Measurements from ENCODE around the gene MMP1. TPM values are rescaled to one million over a fixed set of nuclear protein-coding genes. Genes with fewer than 3 reads are reported as not detected.

MMP1 gene
- total RNA-seq, 2 experiments from 2014 or later = not detected

DNA sequence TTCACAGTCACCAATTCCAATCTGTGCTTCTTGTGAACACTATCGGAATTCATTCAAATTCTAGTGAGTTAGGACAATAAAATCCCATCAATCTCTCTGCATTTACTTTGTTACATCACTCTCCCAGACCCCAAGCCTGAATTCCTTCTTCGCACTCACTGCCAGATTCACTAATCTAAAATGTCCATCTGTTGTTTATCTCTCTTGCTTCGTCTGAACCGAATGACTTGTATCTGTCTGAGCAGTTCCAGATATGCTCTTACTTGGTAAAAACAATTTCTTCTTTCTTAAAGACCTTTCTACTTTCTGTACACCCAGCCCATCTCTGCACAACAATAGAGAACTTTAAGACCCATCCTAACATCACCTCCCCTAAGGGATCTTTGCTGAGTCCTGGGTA lies 24.6 kb downstream of the MMP1 start:
- Mint-ChIP-seq H3K4me1 (ENCODE audit: low read depth) (no peaks in the 10 kb centered on the region), H3K9me3 (no peaks in the 10 kb centered on the region), H3K36me3 (no peaks in the 10 kb centered on the region), H3K27ac (no peak overlapping the region), H3K4me3 (no peak overlapping the region), H3K27me3 (peaks cover 5% of the 10 kb centered on the region)
- DNase-seq = no peak
- intact Hi-C loops (cut with micrococcal nuclease) = no loop called here
- CTCF ChIA-PET = no interaction called here
- POLR2A ChIA-PET = no interaction called here

- no peak overlapping the region for H3K4me3 Mint-ChIP-seq
- no peak overlapping the region for H3K27ac Mint-ChIP-seq
- no peaks in the 10 kb centered on the region for H3K4me1 Mint-ChIP-seq (ENCODE audit: low read depth)
- DNase-seq = no peak
- intact Hi-C loops (cut with micrococcal nuclease) = no loop called here
- H3K9me3 Mint-ChIP-seq = no peaks in the 10 kb centered on the region
- ChIA-PET POLR2A (no interaction called here), CTCF (no interaction called here)
- peaks cover 7% of the 10 kb centered on the region for H3K27me3 Mint-ChIP-seq
- H3K36me3 Mint-ChIP-seq = no peaks in the 10 kb centered on the region
These were observed 26.6 kb downstream of the MMP1 start for GRCh38 chr11:102771351-102771750.

GRCh38 chr11:102770191-102770590 lies 27.8 kb downstream of the MMP1 start:
- H3K4me3 Mint-ChIP-seq = no peak overlapping the region
- DNase-seq = no peak
- no peaks in the 10 kb centered on the region for H3K36me3 Mint-ChIP-seq
- intact Hi-C loops (cut with micrococcal nuclease) = no loop called here
- H3K27me3 Mint-ChIP-seq = peaks cover 7% of the 10 kb centered on the region
- CTCF ChIA-PET = no interaction called here
- H3K9me3 Mint-ChIP-seq = no peaks in the 10 kb centered on the region
- H3K4me1 Mint-ChIP-seq (ENCODE audit: low read depth) = no peaks in the 10 kb centered on the region
- POLR2A ChIA-PET = no interaction called here
- H3K27ac Mint-ChIP-seq = no peak overlapping the region

GRCh38 chr11:102767800-102768199 lies 30.2 kb downstream of the MMP1 start:
- CTCF ChIA-PET = no interaction called here

GRCh38 chr11:102763440-102763839 lies 34.5 kb downstream of the MMP1 start:
- peaks cover 7% of the 10 kb centered on the region for H3K27me3 Mint-ChIP-seq
- H3K9me3 Mint-ChIP-seq = no peaks in the 10 kb centered on the region
- POLR2A ChIA-PET = no interaction called here
- no peak overlapping the region for H3K4me3 Mint-ChIP-seq
- H3K4me1 Mint-ChIP-seq (ENCODE audit: low read depth) = peaks cover 2% of the 10 kb centered on the region
- intact Hi-C loops (cut with micrococcal nuclease) = no loop called here
- H3K27ac Mint-ChIP-seq = no peak overlapping the region
- no peaks in the 10 kb centered on the region for H3K36me3 Mint-ChIP-seq
- CTCF ChIA-PET = no interaction called here
- DNase-seq = no peak

More at GRCh38 chr11:102767800-102768199, 30.2 kb downstream of the MMP1 start:
- no peak for DNase-seq
- H3K36me3 Mint-ChIP-seq = no peaks in the 10 kb centered on the region
- no peaks in the 10 kb centered on the region for H3K4me1 Mint-ChIP-seq (ENCODE audit: low read depth)
- POLR2A ChIA-PET = no interaction called here
- intact Hi-C loops (cut with micrococcal nuclease) = no loop called here
- H3K9me3 Mint-ChIP-seq = no peaks in the 10 kb centered on the region
- no peak overlapping the region for H3K4me3 Mint-ChIP-seq
- no peak overlapping the region for H3K27ac Mint-ChIP-seq
- H3K27me3 Mint-ChIP-seq = peaks cover 7% of the 10 kb centered on the region

DNA sequence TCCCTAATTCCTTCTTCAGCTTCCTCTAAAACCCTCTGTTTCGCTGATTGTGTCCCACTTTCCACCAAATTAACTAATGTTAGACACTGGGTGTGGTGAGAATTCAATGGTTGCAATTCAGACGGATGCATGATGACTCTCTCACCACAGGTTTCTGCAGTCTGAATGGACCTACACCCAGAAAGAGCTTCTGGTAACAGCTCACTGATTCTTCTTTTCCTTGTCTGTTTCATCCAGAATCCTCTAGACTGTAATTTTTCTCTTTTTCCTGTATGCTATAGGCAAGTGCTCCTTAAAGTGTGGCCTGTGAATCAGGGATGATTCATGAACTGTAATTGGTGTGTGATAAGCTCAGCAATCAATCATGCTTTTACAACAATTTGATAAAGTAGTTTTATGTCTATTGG lies 35.6 kb downstream of the MMP1 start:
- Mint-ChIP-seq H3K27me3 (peaks cover 7% of the 10 kb centered on the region), H3K4me3 (no peak overlapping the region), H3K36me3 (no peaks in the 10 kb centered on the region), H3K4me1 (ENCODE audit: low read depth) (peaks cover 2% of the 10 kb centered on the region), H3K27ac (no peak overlapping the region), H3K9me3 (no peaks in the 10 kb centered on the region)
- intact Hi-C loops (cut with micrococcal nuclease) = no loop called here
- no peak for DNase-seq
- ChIA-PET CTCF (no interaction called here), POLR2A (no interaction called here)

- ChIA-PET CTCF (no interaction called here), POLR2A (no interaction called here)
- Mint-ChIP-seq H3K4me3 (no peak overlapping the region), H3K36me3 (no peaks in the 10 kb centered on the region), H3K27ac (no peak overlapping the region), H3K27me3 (peaks cover 7% of the 10 kb centered on the region), H3K4me1 (ENCODE audit: low read depth) (peaks cover 2% of the 10 kb centered on the region), H3K9me3 (no peaks in the 10 kb centered on the region)
- no peak for DNase-seq
- intact Hi-C loops (cut with micrococcal nuclease) = no loop called here
These were observed 36.2 kb downstream of the MMP1 start for GRCh38 chr11:102761646-102762238.

DNA sequence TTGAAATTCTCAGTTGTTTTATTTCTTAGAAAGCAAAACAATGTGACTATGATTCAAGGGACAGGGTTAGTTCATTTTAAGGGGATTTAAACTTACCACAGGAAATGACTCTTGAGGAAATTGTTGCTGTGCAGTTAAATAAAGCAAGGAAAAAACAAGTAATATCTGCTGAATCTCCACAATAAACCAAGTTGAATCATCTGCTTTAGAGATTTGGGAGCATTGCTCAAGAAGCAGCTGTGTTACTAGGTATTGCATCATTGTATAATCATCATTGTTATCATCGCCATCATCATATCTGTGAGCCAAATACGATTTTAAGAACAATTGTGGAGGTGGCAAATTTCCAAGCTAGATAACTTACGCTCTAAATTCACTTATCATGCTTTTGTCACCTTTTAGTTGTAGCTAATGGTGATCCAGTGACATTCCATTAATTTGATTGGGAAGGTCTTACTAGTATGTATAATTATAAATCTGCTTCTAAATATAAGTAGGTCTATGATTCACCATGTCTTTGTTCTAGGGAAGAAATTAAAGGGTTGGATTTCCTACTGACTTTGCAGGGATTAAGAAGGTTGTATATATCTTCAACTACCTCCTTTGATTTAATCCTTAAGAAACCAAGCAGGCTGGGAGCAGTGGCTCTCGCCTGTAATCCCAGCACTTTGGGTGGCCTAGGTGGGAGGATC lies 37.5 kb downstream of the MMP1 start:
- intact Hi-C loops (cut with micrococcal nuclease) = no loop called here
- Mint-ChIP-seq H3K4me1 (ENCODE audit: low read depth) (peaks cover 2% of the 10 kb centered on the region), H3K36me3 (no peaks in the 10 kb centered on the region), H3K27ac (no peak overlapping the region), H3K4me3 (no peak overlapping the region), H3K27me3 (peaks cover 10% of the 10 kb centered on the region), H3K9me3 (no peaks in the 10 kb centered on the region)
- DNase-seq = no peak
- CTCF ChIA-PET = no interaction called here
- POLR2A ChIA-PET = no interaction called here

- peaks cover 2% of the 10 kb centered on the region for H3K4me1 Mint-ChIP-seq (ENCODE audit: low read depth)
- peaks cover 14% of the 10 kb centered on the region for H3K27me3 Mint-ChIP-seq
- H3K27ac Mint-ChIP-seq = no peak overlapping the region
- no peaks in the 10 kb centered on the region for H3K36me3 Mint-ChIP-seq
- intact Hi-C loops (cut with micrococcal nuclease) = no loop called here
- H3K9me3 Mint-ChIP-seq = no peaks in the 10 kb centered on the region
- ChIA-PET CTCF (no interaction called here), POLR2A (no interaction called here)
- no peak overlapping the region for H3K4me3 Mint-ChIP-seq
- no peak for DNase-seq
These were observed 40.0 kb downstream of the MMP1 start for GRCh38 chr11:102757823-102758549.

DNA sequence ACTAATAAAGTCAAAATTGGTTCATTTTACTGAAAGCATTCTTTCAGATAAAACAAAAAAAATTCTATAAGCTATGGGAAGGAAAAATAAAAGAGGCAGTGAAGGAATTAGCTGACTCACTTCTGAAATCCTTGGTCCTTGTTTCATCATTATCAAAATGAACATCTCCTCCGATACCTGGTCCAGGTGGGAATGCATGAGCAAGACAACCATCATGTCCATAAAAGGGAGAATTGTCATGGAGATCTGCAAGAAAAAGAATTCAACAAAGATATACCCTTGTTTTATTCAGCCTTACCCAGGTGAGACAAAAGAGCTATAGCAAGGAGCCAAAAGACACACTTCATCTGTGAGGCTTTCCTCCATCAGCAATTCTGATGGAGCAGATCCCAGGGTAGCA lies 44.7 kb downstream of the MMP1 start:
- DNase-seq = no peak
- intact Hi-C loops (cut with micrococcal nuclease) = no loop called here
- Mint-ChIP-seq H3K4me1 (ENCODE audit: low read depth) (no peaks in the 10 kb centered on the region), H3K36me3 (no peaks in the 10 kb centered on the region), H3K27me3 (peaks cover 17% of the 10 kb centered on the region), H3K27ac (no peak overlapping the region), H3K9me3 (no peaks in the 10 kb centered on the region), H3K4me3 (no peak overlapping the region)
- CTCF ChIA-PET = no interaction called here
- POLR2A ChIA-PET = no interaction called here

GRCh38 chr11:102751673-102752072 lies 46.3 kb downstream of the MMP1 start:
- H3K4me1 Mint-ChIP-seq (ENCODE audit: low read depth) = no peaks in the 10 kb centered on the region
- peaks cover 2% of the 10 kb centered on the region for H3K9me3 Mint-ChIP-seq
- intact Hi-C loops (cut with micrococcal nuclease) = no loop called here
- DNase-seq = no peak
- no peak overlapping the region for H3K4me3 Mint-ChIP-seq
- H3K27ac Mint-ChIP-seq = no peak overlapping the region
- ChIA-PET POLR2A (no interaction called here), CTCF (no interaction called here)
- peaks cover 18% of the 10 kb centered on the region for H3K27me3 Mint-ChIP-seq
- H3K36me3 Mint-ChIP-seq = no peaks in the 10 kb centered on the region

- Mint-ChIP-seq H3K27ac (no peak overlapping the region), H3K9me3 (peaks cover 2% of the 10 kb centered on the region), H3K4me3 (no peak overlapping the region), H3K36me3 (no peaks in the 10 kb centered on the region), H3K27me3 (peaks cover 15% of the 10 kb centered on the region), H3K4me1 (ENCODE audit: low read depth) (no peaks in the 10 kb centered on the region)
- ChIA-PET CTCF (no interaction called here), POLR2A (no interaction called here)
- DNase-seq = no peak
- intact Hi-C loops (cut with micrococcal nuclease) = no loop called here
These were observed 48.7 kb downstream of the MMP1 start for GRCh38 chr11:102749101-102749722.
